Smooth muscle cell of the brain vasculature (primary cell): Measurements from ENCODE around the gene HGS.
"Not testable (repeated sequence)": the region's sequence is repeated elsewhere in the genome, so short reads cannot be mapped to it uniquely, and the experiment has no call there.

Source experiments
- DNase-seq: peaks from one replicate; pipeline ENCODE4 v3.0.0-alpha.2; 2012; ENCODE audit warnings: low read depth, low spot score

HGS gene

DNA sequence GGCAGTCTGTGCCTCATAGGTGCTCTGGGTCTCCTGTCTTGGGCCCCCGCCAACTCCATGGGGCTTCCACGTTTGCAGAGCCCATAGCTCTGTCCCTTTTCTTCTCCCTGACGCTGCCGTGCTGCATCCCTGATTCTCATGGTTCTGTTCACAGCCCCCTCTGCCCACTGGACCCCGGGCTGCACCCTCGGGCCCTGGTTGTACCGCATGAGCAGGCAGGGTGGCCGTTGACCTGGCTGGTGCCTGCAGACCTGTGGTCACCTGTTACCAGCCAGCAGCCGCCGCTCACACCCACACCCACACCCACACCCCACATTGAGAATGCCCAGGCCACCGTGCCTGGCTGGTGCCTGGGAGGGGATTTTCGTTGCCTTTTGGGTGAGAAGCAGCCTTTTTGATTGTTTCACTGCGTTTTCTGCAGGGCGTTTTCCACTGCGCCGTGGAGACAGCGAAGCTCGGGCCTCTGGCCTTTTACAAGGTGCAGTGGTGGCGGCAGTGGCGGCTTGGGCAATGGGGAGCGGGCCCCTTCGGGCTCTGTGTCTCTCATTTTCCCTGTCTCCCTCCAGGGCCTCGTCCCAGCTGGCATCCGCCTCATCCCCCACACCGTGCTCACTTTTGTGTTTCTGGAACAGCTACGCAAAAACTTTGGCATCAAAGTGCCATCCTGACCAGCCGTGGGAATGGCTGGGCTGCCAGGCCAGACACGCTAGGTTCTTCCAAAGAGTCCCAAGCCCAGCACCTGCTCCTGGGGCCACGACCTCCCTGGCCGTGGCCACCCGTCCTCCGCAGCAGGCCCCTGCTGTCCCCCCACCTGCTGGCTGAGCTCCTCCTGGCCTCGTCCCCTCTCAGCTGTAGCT, 35.8 kb downstream of the HGS start:
- no peak for DNase-seq

DNA sequence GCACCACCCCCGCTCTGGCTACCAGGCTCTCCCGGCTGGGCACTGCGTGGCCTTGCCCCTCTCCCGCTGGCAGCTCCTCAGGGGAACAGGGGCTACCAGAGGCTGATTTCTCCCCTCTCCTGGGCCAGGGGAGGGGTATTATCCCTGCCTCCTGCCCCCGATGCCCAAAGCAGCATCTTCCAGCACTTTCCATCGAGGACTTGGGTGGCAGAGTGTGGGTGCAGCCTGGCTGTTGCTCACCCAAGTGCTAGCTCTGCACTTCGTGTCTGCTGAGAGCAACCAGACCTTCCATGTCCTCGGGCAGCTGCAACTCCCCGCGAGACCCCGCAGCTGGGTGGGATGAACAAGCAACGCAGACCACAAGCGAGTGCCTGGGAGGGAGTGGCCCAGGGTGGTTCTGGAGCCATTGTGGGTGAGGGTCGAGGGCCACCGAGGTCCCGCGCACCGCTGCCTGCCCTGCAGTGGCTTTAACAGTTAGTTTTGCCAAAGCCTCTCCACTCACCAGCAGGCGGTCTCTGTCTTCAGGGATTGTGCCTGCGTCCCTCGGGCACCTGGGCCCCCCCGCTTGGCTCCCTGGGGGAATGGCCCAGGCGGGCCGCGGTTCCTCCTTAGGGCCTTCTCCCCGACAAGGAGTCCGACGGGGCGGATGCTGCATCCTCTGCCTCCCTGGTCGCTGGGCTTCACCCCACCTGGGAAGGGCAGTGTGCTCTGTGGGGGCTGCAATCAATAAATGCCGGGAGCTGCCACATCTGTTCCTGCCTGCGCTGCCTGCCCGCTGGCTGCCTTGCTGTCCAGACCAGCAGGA, 36.7 kb downstream of the HGS start:
- no peak for DNase-seq

DNA sequence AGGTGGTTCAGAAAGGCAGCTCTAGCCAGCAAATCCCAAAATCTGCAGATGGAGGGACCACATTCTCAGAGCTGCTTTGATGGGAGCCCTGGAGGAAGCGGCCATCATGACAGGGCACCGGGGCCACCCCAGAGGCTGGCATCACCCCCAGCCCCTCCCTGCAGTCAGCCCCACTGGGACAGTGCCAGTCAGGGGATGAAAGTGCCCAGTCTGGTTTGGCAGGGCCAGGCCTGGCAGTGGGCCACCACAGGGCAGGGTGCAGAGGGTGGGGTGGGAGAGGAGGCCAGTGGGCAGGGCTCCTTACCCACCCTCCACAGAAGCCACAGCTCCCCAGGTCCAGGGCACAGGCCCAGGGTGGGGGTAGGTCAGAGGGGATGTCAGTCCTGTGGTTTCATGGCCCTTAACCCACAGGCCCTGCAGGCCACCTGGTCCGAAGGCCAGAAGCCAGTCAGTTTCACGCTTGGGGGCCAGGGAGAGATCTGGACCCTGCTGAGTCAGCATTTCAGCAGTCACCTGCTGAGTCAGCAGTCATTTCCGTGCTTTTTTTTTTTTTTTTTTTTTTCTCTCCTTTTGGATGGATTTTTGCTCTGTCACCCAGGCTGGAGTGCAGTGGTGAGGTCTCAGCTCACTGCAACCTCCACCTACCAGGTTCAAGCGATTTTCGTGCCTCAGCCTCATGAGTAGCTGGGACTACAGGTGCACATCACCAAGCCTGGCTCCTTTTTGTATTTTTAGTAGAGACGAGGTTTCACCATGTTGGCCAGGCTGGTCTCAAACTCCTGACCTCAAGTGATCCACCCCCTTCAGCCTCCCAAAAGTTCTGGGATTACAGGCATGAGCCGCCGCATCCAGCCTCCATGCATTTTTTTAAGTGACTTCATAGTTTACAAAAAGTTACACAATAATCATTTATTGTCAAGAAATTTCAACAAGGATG, 38.6 kb downstream of the HGS start:
- DNase-seq, result no peak

DNA sequence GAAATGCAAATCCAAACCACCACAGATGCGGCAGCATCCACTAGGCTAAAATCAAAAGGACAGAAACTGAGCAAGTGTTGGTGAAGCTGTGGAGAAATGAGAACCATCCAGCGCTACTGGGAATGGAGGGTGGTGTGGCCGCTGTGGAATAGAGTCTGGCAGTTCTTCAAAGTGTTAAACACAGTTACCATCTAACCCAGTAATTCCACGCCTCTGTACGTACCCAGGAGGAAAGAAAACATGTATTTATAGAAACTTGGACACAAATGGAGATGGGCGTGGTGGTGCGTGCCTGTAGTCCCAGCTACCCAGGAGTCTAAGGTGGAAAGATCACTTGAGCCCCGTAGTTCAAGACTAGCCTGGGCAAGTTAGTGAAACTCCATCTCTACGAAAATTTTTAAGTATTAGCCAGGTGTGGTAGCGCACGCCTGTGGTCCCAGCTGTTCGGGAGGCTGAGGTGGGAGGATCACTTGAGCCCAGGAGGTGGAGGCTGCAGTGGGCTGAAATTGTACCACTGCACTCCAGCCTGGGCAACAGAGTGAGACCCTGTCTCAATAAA, 39.9 kb downstream of the HGS start:
- no peak for DNase-seq

DNA sequence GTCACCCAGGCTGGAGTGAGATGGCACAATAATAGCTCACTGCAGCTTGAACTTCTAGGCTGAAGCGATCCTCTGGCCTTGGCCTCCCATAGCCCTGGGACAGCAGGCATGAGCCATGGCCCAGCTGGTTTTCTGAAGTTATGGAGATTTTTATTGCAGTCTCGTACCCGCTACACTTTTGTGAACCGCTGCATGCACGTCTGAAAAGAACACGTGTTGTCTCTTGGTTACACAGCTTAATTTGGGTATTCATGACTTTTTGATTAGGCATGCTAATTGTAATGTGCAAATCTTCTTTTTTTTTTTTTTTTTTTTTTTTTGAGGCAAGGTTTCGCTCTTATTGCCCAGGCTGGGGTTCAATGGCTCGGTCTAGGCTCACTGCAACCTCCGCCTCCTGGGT, 41.6 kb downstream of the HGS start:
- no peak for DNase-seq

DNA sequence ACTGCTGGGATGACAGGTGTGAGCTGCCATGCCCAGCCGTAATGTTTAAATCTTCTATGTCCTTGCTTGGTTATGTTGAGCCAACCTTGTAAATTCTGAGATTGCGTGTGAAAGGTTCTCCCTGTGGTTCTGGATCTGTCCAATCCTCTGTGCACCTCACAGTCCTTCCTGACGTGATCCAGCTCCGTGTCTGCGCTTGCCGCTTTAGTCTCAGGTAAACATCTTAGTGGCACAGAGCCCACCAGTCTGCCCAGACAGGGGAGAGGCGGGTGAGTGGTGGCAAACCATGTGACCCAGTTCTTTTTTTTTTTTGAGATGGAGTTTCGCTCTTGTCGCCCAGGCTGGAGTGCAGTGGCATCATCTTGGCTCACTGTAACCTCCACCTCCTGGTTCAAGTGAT, 42.2 kb downstream of the HGS start:
- DNase-seq, result no peak

DNA sequence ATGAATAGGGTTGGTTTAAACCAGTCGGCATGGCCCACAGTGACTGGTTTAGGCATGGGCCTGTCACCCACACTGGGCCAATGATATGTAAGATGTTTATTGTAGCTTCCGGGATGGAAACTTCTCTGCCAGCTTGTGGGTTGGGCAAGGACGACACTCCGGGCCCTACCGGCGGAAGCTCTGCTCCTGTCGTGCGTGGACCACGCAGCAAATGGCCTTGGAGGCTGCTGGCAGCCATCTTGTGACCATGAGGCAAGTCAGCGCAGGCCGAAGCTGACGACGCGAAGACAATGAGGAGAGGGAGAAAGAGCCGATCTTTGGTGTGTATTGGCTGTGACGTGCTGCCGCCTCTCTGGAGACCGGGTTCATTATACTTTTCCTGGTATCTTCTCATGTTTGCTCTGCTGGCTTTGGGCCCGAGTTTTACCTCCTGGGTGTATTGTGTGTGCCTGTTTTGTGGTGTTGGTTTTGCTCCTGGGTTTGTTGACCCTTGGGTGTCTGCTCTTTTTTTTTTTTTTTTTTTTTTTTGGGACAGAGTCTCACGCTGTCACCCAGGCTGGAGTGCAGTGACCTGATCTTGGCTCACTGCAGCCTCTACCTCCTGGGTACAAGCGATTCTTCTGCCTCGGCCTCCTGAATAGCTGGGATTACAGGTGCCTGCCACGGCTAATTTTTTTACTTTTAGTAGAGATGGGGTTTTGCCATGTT, 43.7 kb downstream of the HGS start:
- no peak for DNase-seq

DNA sequence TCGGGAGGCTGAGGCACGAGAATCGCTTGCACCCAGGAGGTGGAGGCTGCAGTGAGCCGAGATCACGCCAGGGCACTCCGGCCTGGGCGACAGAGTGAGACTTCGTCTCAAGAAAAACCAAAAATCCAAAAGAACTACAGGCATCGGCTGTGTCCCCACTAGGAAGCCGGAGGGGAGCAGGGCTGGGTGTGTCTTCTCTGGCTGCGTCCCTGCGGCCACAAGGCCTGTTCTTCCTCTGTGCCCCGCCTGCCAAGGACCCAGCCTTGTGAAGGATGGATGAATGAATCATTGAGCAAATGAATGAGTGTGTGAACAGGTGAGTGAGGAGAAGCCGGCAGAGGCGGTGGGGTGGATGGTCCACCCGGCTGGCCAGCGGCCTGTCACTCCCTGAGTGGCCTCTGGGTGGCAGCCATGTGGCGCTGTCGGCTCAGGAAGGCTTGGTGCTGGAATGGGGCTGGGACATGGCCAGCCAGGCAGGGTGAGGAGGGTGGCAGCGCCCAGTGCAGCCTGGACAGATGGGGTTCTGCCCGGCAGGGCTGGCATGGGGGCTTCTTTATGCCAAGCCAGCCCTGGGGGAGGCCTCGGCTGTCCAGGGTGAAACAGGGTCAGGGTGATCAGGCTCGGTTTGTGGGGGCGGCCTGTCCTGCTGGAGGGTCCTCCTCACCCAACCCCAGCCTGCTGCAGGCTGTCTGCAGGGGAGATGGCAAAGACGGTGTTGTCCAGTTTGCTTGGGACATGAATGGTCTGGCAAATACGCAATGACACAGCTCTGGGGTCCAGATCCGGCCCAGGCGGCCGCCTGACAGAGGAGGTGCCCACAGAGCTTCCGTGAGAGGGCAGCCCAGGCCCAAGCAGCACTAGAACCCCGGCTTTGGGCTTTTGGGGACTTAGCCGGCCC, 49.9 kb downstream of the HGS start:
- DNase-seq, result no peak

DNA sequence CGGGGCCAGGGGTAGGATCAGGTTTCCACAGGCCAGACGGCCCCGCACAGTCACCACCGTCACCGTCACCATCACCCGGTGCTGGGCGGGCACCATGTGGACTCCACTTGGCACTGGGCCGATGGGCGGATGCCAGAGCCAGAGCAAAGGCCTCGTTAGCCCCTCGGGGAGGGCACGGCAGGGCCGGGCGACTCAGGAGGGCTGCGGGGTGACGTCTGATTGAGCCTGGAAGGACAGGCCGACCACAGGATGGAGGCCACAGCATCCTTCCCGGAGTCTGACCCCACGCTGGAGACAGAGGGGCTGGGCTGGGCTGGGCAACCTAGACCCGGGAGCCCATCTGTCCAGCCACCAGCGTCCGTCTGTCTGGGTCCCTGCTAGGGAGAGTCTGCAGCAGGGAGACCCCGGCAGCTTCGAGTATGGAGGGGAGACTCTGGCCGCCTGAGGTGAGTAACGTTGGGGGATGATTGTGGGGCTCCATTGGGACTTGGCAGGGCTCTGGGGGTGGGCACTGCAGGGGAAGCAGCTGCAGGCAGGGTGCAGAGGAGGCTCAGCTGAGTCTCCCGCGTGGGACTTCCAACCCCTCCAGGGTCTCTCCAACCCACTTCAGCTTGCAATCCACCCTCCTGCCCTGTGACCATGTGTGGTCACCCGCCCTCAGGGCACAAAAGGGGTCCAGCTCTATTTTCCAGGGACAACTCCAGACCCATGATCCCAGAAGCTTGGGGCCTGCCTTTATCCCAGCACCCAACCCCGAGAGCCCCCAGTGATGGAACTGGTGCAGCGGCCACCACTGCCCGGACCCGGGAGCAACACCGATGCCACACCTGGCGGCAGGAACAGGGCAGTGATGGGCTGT, 50.8 kb downstream of the HGS start:
- no peak for DNase-seq

DNA sequence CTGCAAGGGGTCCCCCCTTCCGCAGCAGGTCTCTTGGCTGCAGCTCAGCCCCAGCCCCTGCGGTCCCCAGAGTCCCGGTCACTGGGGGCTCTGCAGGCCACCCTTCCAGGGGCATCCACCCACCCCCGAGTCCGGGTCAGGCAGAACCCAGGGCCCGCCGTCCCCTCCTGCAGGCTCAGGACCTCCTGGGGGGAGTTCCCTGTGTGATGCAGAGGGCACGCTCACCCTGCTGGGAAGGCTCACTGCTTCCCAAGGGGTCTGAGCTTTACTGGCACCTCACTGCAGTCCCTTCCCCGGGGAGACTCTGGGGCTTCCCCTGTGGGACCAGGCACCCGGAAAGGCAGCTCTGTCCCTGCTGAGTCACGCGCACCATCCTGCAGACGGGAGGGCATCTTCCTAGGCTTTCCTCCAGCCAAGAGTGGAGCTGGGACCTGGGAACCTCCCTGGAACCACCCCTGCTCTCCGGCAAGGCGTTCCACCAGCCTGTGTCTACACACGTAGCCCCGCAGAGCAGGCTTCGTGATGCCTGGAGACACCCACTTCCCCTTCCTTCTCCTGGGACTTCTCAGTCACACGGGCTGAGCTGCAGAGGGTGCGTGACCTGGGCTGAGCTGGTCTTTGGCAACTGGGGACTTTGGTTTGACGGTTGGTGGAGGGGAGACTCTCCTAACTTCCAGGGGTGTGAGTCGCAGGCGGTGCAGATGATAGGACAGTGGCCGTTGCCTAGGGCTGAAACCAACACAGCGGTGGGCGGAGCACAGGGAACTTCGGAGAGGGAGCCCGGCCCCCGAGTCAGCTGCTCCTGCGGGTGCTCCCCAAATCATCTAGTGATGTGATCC, 51.7 kb downstream of the HGS start:
- no peak for DNase-seq

DNA sequence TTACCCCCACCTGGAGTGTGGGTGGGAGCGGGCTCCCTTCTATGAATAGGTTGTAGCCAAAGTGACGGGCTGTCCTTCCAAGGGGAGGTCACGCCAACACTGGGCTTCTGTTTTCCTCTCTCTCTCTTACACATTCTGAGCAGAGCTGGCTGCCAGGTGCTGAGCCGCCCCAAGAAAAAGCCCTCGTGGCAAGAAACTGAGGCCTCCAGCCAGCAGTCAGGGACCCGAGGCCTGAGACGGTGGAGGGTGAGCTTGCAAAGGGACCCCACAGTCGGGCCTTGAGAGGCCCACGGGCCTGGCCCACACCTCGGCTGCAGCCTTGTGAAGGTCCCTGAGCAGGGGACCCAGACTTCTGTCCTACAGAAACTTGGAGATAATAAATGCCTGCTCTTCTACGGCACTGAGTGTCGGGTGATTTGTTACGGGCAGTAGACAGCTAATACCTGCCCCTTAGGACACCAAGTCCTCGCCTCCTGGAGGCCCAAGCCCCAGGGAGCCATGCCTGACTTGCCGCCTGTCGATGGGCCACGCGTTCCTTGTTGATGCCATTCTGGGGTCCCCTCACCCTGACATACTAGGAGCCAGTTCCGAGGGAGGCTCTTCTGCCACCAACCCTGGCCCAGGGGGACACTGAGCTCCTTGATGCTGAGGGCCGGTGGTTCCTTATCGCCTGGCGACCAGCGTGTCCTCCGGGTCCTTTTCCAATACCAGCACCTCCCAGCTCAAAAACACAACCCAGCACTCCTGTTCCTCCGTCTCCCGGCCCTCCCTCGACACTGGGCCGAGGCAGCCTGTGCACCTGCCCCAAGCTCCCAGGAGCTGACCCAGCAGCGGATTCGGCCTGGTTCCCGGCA, 54.4 kb downstream of the HGS start:
- no peak for DNase-seq

DNA sequence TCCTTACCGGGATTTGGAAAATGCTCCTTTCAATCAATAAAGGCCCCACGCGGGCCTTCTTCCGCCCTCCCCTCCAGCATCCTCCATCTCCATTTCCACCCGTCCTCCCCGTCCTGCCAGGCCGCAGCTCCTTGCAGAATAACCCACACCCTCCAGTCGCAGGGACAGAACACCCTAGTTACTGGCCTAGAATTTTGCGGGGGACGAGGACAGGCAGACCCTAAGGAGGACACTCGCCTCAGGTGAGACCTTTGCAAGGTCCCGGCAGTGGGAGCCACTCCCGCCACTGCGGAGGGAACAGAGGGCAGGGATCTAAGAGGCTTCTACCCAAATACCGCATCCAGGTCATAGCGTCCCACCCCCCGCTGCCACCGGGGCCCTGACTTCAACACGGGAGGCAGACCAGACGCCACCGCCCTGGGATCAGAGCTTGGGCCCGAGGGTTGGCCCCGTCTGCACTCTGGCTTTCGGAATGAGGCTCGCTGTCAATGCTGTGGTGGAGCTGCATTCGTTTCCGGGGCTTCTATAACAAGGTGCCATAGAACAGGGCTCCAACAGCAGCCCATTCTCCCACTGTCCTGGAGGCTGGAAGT, 55.1 kb downstream of the HGS start:
- no peak for DNase-seq

DNA sequence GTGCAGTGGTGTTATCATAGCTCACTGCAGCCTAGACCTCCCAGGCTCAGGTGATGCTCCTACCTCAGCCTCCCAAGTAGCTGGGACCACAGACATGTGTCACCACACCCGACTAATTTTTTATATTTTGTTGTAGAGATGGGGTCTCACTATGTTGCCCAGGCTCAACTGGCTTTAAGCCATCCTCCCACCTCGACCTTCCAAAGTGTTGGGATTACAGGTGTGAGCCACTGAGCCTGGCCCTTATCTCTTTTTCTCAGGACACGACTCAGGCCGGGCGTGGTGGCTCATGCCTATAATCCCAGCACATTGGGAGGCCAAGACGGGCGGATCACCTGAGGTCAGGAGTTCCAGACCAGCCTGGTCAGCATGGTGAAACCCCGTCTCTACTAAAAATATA, 55.8 kb downstream of the HGS start:
- not testable (repeated sequence) for DNase-seq

DNA sequence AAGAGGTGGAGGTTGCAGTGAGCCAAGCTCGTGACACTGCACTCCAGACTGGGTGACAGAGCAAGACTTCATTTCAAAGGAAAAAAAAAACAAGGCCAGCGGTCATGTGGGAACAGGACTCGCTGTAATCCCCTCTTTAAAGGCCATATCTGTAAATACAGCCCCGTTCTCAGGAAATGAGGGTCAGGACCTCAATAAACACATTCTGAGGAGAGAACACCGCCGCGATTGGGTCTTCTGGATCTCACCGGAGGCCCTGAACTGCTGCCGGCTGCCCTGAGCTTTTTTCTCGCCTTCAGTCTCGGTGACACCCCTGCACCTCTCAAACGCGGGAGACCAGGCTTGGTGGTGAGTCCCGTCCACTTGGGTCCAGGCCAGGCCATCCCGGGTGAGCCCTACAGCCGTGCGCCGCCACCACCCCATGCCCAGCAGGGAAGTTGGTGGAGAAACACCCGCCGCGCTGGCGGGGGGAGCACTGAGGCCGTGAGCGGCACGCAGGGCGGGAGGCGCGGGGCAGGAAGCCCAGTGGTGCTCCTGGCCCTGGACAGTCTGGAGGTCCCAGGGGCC, 56.7 kb downstream of the HGS start:
- DNase-seq, result no peak

DNA sequence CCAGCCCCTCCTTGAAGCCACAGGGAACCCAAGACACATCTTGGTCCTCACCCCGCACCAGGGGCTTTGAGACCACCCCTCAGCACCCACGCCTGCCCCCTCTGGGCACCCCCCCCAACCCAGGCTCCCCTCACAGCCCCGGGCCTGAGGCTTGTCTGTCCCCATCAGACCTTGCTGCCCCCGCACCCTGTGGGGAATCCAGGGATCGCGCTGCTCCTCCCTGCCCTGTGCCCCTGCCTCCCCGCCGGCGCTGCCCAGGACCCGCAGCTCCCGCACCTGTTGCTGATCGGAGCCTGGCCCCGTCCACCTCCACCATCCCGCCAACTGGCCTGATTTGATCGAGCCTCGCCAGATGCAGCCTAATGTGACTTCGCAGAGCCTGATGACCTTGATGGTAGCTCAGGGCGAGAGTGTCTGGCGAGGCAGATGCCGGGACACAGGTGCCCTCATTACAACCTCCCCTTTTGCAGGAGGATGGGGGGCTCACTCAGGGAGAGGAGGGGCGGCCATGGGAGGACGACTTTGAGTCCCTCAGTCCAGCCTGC, 57.3 kb downstream of the HGS start:
- DNase-seq, result no peak
